Stomach smooth muscle (tissue), 2 donors: Measurements from ENCODE around the gene HOXA4.

Experiments used
- H3K27ac ChIP-seq: one replicate; pipeline ENCODE4 v1.7.0; 2013; ENCODE audit warnings: mild to moderate bottlenecking, low read length, inconsistent platforms
- H3K27me3 ChIP-seq, 2 donors: one replicate each; pipeline ENCODE4 v1.7.0; 2013; ENCODE audit warnings: low read length in 2 of 2; ENCODE audit not compliant: insufficient read depth in 2 of 2, control insufficient read depth in 1 of 2
- H3K36me3 ChIP-seq, 2 donors: one replicate each; pipeline ENCODE4 v1.7.0; 2013; ENCODE audit warnings: low read length in 2 of 2; ENCODE audit not compliant: control insufficient read depth in 2 of 2, insufficient read depth in 2 of 2
- H3K4me1 ChIP-seq: one replicate; pipeline ENCODE4 v1.7.0; 2013; ENCODE audit warnings: low read length; ENCODE audit not compliant: control insufficient read depth, insufficient read depth
- H3K4me3 ChIP-seq, 2 donors: one replicate each; pipeline ENCODE4 v1.7.0; 2013; ENCODE audit warnings: low read length in 2 of 2
- H3K9ac ChIP-seq, 2 donors: one replicate each; pipeline ENCODE4 v1.7.0; 2013; ENCODE audit warnings: low read length in 2 of 2, mild to moderate bottlenecking in 1 of 2
- H3K9me3 ChIP-seq, 2 donors: one replicate each; pipeline ENCODE4 v1.7.0; 2013; ENCODE audit warnings: low read length in 2 of 2; ENCODE audit not compliant: control insufficient read depth in 2 of 2
- donor health status: healthy.
- donor health status: Pancreatic carcinoma.

The HOXA4 gene

DNA sequence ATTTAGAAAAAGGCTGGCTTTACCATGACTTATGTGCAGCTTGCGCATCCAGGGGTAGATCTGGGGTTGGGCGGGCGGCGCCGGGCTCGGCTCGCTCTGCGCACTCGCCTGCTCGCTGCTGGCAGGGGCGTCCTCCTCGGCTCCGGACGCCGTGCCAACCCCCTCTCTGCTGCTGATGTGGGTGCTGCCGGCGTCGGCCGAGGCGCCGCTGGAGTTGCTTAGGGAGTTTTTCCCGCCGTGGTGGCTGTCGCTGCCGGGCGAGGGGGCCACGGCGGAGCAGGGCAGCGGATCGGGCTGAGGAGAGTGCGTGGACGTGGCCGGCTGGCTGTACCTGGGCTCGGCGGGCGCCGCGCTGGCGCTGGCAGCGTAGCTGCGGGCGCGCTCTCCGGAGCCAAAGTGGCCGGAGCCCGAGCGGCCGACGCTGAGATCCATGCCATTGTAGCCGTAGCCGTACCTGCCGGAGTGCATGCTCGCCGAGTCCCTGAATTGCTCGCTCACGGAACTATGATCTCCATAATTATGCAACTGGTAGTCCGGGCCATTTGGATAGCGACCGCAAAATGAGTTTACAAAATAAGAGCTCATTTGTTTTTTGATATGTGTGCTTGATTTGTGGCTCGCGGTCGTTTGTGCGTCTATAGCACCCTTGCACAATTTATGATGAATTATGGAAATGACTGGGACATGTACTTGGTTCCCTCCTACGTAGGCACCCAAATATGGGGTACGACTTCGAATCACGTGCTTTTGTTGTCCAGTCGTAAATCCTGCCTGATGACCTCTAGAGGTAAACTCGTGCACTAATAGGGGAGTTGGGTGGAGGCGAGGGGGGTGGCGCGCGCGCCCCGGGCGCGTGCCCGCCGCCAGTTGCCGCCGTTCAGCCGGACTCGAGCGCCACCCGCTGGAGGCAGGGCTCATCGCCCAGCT, 12.7 kb upstream of the HOXA4 start, which contains the start of gene HOXA5:
Gene HOXA5, minus strand, starts transcription at position 659 of the 927 bp plus-strand sequence. Its CDS starts 74 bp downstream, at position 585.
- H3K27ac ChIP-seq = peak within 1 kb of the TSS; percentile 95
- H3K9me3 ChIP-seq = no peaks in the 10 kb centered on the region
- peak within 1 kb of the TSS; percentile 78 to 94 for H3K4me3 ChIP-seq

DNA sequence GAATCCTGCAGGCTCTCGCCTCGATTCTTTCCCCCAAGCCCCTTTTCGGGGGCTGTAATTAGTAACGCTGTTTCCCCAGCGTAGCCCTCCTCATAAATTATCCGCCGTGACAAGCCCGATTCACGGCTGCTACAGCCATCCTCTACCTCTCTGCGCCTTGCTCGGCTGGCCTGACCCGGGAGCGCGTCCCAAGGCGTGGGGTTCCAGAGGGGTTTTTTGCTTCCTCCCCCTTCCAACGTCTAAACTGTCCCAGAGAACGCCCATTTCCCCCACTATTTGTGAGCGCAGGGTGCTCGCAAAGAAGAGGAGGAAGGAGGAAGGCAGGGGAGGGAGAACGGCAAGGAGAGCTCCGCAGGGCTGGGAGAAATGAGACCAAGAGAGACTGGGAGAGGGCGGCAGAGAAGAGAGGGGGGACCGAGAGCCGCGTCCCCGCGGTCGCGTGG, 12.0 kb upstream of the HOXA4 start:
- H3K9ac ChIP-seq = peak overlapping the region; percentile 93 to 96
- H3K9me3 ChIP-seq = no peaks in the 10 kb centered on the region
- peaks cover 25 to 31% of the 10 kb centered on the region in 2 donors for H3K27me3 ChIP-seq
- H3K4me3 ChIP-seq = peak overlapping the region; percentile 78 to 94
- H3K4me1 ChIP-seq = peaks cover 40% of the 10 kb centered on the region
- H3K36me3 ChIP-seq = no peaks in the 10 kb centered on the region
- H3K27ac ChIP-seq = peak overlapping the region; percentile 95

More for the DNA sequence above, 12.7 kb upstream of the HOXA4 start, which contains the start of gene HOXA5:
- H3K27me3 ChIP-seq = peaks cover 29 to 33% of the 10 kb centered on the region in 2 donors
- peak within 1 kb of the TSS; percentile 93 to 96 for H3K9ac ChIP-seq
- no peaks in the 10 kb centered on the region for H3K36me3 ChIP-seq
- H3K4me1 ChIP-seq = peaks cover 40% of the 10 kb centered on the region

- Histone ChIP-seq H3K27me3 (peaks cover 19 to 28% of the 10 kb centered on the region in 2 donors), H3K4me1 (peaks cover 38% of the 10 kb centered on the region), H3K9me3 (no peaks in the 10 kb centered on the region), H3K4me3 (peak overlapping the region; percentile 78 to 94), H3K36me3 (no peaks in the 10 kb centered on the region), H3K27ac (peak overlapping the region; percentile 95), H3K9ac (peak overlapping the region; percentile 93 to 96)
These were observed 11.5 kb upstream of the HOXA4 start for GRCh38 chr7:27141923-27142579.

DNA sequence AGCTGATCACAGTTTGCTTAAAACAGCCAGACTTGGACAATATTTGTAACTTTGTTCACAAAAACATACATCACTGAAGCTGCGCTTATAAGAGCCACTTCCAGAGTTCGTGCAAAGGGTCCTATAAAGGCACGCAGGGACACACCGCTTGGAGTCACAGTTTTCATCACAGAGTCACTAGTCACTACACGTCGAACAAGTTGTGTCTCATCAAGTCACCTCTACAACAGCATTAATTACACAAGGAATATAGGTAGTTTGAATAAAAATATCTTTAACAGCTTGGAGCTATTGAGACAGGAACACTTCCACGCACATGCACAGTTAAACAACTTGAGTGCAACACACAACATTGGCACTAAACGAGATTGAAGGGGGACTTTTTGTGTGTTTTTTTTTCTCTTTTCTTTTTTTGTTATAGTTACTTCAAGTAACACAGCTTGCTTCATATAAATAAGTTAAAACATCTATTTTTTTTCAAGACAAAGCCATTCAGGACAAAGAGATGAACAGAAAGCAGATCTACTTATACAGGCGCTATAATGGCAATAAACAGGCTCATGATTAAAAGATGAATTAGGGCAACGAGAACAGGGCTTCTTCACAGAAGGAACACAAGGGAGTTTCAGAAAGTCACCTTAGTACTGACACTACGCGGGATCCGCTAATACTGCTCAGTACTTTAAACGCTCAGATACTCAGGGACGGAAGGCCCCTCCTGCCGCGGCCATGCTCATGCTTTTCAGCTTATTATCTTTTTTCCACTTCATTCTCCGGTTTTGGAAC, 10.8 kb upstream of the HOXA4 start:
- H3K36me3 ChIP-seq = no peaks in the 10 kb centered on the region

GRCh38 chr7:27140126-27140857, 9.7 kb upstream of the HOXA4 start:
- peaks cover 50% of the 10 kb centered on the region for H3K4me1 ChIP-seq
- no peaks in the 10 kb centered on the region for H3K36me3 ChIP-seq
- H3K9ac ChIP-seq = peak overlapping the region; percentile 93 to 96
- no peaks in the 10 kb centered on the region for H3K9me3 ChIP-seq
- peaks cover 7 to 13% of the 10 kb centered on the region in 2 donors for H3K27me3 ChIP-seq
- H3K4me3 ChIP-seq = peak overlapping the region; percentile 78 to 94
- H3K27ac ChIP-seq = peak overlapping the region; percentile 95

More for the DNA sequence above, 10.8 kb upstream of the HOXA4 start:
- H3K9me3 ChIP-seq = no peaks in the 10 kb centered on the region
- H3K4me3 ChIP-seq = peak overlapping the region; percentile 78 to 94
- H3K4me1 ChIP-seq = peaks cover 44% of the 10 kb centered on the region
- peak overlapping the region; percentile 95 for H3K27ac ChIP-seq
- peak overlapping the region; percentile 93 to 96 for H3K9ac ChIP-seq
- peaks cover 13 to 20% of the 10 kb centered on the region in 2 donors for H3K27me3 ChIP-seq

- Histone ChIP-seq H3K27ac (peak overlapping the region; percentile 95), H3K27me3 (peaks cover 2 to 6% of the 10 kb centered on the region in 2 donors)
These were observed 9.0 kb upstream of the HOXA4 start for GRCh38 chr7:27139334-27140125.

DNA sequence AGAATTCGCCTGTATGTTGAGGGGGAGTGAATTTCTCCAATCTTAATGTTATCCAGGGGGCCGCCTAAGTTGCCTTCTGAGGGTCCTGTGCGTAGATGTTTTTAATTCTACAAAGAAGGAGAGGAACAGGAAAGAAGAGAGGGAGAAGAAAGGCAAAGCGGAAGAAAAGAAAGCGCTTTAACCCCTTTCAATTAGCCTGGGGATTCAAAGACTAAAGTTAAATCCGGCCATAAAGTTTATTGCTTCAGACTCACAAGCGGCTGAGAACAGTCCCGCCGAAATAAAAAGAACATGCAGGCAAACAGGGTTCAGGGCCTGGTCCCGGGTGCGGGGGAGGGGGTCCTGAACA, 8.4 kb upstream of the HOXA4 start:
- Histone ChIP-seq H3K36me3 (no peaks in the 10 kb centered on the region), H3K4me1 (peaks cover 42% of the 10 kb centered on the region), H3K4me3 (peak overlapping the region; percentile 78 to 94), H3K27me3 (peaks cover 0 to under 1% of the 10 kb centered on the region in 2 donors), H3K9me3 (no peaks in the 10 kb centered on the region), H3K27ac (peak overlapping the region; percentile 95), H3K9ac (peak overlapping the region; percentile 93 to 96)

More at GRCh38 chr7:27139334-27140125, 9.0 kb upstream of the HOXA4 start:
- Histone ChIP-seq H3K9me3 (no peaks in the 10 kb centered on the region), H3K4me3 (peak overlapping the region; percentile 78 to 94), H3K9ac (peak overlapping the region; percentile 93 to 96), H3K36me3 (no peaks in the 10 kb centered on the region), H3K4me1 (peaks cover 46% of the 10 kb centered on the region)

DNA sequence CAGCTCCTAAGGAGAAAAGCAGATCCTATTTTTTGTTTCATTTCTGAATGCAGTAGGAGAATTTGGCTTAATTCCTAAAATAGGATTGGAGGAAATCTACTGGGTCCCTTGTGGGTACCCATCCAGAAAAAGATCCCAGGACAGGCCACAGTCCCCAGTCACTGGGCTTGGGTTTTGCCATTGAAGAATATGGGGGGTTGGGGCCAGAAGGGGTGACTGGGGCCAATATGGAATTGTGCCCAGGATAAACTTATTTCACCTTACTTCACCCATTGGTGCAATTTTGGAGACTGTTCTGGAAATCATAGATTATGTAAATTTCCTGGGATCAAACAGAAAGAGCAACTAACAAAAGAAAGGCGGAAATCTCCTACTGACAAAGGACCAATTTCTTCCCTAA, 7.9 kb upstream of the HOXA4 start:
- Histone ChIP-seq H3K27me3 (no peaks in the 10 kb centered on the region), H3K4me3 (peak overlapping the region; percentile 78 to 94), H3K4me1 (peaks cover 44% of the 10 kb centered on the region), H3K9ac (peak overlapping the region; percentile 93 to 96), H3K36me3 (no peaks in the 10 kb centered on the region), H3K9me3 (no peaks in the 10 kb centered on the region), H3K27ac (peak overlapping the region; percentile 95)

DNA sequence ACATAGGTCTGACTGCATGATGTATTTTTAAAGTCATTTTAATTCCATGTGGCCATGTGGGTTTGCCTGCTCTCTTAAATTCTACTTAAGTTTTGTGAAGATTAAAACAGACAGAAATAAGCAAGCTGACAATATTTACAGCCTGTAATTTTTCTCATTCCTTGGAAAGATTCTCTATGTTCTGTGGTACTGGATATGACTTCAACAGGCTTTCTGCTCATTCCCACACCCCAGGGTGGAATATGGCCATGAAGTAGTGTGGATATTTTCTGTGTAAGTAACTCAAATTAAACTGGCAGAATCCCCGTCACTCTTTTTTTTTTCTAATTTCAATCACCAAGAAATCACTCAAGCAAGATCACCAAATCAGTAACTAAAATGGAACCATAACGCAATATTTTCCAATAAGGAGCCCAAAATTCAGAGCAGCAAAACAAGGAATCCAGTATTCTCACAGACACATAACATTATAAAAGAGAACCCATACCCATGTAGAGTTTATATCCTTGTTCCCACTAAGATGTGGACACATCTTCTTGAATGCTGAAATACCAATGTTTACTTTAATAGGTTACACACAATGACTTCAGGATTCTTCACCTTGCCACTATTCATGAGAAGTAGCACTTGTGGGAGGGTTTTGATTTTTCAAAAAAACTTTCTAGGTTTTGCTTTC, 7.2 kb upstream of the HOXA4 start:
- H3K9me3 ChIP-seq = no peaks in the 10 kb centered on the region
- H3K4me1 ChIP-seq = peaks cover 51% of the 10 kb centered on the region
- H3K27me3 ChIP-seq = no peaks in the 10 kb centered on the region
- H3K36me3 ChIP-seq = no peaks in the 10 kb centered on the region
- H3K4me3 ChIP-seq = peak overlapping the region; percentile 78 to 94
- H3K27ac ChIP-seq = peak overlapping the region; percentile 95
- peak overlapping the region in 1 of 2 donors; percentile 93 for H3K9ac ChIP-seq
